MM.1S (cell line): ENCODE data around the gene GALNT10.

Source experiments
- CTCF ChIP-seq: fragments of 300-600 bp; sonication (generic); IDR thresholded peaks from 2 replicates; pipeline ENCODE4 v1.5.1; 2016; ENCODE audit warnings: antibody characterized with exemption, low read length, mixed read lengths
- EZH2phosphoT487 ChIP-seq: fragments of 300-600 bp; sonication (generic); IDR thresholded peaks from 2 replicates; pipeline ENCODE4 v1.6.1; 2018; ENCODE audit warnings: antibody characterized with exemption, low read length

DNA sequence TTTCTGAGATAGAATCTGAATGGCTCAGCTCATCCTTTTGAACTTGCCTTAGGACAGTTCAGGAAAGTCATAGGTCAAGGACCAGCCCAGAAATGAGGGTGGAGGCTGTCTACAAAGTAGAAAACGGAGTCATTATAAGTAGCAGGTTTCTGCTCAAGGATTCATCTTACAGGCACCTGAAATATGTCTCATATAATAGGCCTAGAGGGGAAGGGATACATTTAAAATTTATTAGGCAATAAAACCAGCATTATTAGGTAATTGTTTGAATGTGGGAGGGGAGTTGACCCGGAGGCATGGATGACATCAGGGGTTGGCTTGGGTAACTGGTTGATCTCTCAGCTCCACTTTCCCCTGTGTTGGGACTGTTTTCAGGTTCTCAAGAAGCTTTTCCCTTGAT lies 11.9 kb upstream of the GALNT10 start:
- no peak for TF ChIP-seq CTCF
- no peak for TF ChIP-seq EZH2phosphoT487
